Measurements from ENCODE around the gene PRDM16. TPM values are rescaled to one million over a fixed set of nuclear protein-coding genes. Genes with fewer than 3 reads are reported as not detected.

Gene PRDM16
- total RNA-seq, 1 donor from 2014 or later: 0.43 TPM

DNA sequence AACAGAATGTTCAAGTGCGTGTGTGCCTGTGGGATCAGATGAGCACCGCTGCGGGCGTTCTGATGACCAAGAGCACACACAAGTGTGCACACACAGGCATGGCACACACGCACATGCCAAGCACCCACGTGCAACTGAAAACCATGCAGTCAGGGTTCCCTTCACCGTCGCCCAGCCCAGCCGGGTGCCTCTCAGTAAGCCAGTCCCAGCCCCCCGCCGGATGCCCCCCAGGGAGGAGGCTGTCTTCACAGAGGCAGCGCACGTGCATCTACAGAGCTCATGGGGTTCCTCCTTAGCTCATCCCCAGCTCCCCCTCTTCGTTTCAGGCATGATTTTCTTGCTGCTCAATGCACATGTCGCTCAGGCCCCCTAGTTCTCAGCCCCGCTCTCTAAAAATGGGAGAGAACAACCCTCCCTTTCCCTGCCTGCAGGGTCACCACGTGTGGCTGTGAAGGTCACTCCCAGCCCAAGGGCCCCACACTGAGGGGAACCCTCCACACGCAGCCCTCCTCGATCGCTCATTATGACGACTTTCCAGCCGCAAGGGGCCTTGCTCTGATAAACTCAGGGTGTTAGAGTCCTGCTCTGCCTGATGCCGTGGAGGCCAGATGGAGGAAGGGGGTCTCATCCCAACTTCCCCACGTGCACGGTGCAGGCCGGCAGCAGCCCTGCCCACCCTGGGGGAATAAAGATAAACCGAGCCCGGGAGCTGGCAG lies 355.1 kb downstream of the PRDM16 start:
- no peak overlapping the region for H3K4me3 ChIP-seq (ENCODE audit: insufficient read depth, low read depth, low read length)
- TF ChIP-seq, protein P1, sequence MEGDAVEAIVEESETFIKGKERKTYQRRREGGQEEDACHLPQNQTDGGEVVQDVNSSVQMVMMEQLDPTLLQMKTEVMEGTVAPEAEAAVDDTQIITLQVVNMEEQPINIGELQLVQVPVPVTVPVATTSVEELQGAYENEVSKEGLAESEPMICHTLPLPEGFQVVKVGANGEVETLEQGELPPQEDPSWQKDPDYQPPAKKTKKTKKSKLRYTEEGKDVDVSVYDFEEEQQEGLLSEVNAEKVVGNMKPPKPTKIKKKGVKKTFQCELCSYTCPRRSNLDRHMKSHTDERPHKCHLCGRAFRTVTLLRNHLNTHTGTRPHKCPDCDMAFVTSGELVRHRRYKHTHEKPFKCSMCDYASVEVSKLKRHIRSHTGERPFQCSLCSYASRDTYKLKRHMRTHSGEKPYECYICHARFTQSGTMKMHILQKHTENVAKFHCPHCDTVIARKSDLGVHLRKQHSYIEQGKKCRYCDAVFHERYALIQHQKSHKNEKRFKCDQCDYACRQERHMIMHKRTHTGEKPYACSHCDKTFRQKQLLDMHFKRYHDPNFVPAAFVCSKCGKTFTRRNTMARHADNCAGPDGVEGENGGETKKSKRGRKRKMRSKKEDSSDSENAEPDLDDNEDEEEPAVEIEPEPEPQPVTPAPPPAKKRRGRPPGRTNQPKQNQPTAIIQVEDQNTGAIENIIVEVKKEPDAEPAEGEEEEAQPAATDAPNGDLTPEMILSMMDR (IDR thresholded peaks at IDR 0.05; ENCODE audit: insufficient read depth, low read depth, low read length): no peak
- TF ChIP-seq EZH2 (IDR thresholded peaks at IDR 0.05; ENCODE audit: insufficient read depth, low read length): no peak
- H3K27ac Mint-ChIP-seq (ENCODE audit: unreplicated experiment): no peak overlapping the region
- peaks cover 12% of the 10 kb centered on the region for H3K9me3 Mint-ChIP-seq (ENCODE audit: unreplicated experiment)
- no peaks in the 10 kb centered on the region for H3K9me3 ChIP-seq (ENCODE audit: insufficient read depth, low read depth, low read length)
- peaks cover 29% of the 10 kb centered on the region for H3K27me3 Mint-ChIP-seq (ENCODE audit: low read depth, unreplicated experiment)
- H3K27me3 ChIP-seq (ENCODE audit: insufficient read depth, low read length): no peaks in the 10 kb centered on the region
- no peak overlapping the region for H3K27ac ChIP-seq (ENCODE audit: low read depth, low read length)
- no peaks in the 10 kb centered on the region for H3K79me2 ChIP-seq (ENCODE audit: insufficient read depth, low read length)
- no peaks in the 10 kb centered on the region for H3K4me1 Mint-ChIP-seq (ENCODE audit: low read depth, unreplicated experiment)
- DNase-seq (ENCODE audit: low read depth) (no peak), FAIRE-seq (no peak)
- peaks cover 3% of the 10 kb centered on the region for H3K36me3 Mint-ChIP-seq (ENCODE audit: low read depth, unreplicated experiment)
- H4K20me1 ChIP-seq (ENCODE audit: insufficient read depth, low read length): no peaks in the 10 kb centered on the region
- H2AFZ ChIP-seq (ENCODE audit: low read depth, low read length): no peak overlapping the region
- H3K4me2 ChIP-seq (ENCODE audit: low read length): no peak overlapping the region
- H3K36me3 ChIP-seq (ENCODE audit: insufficient read depth, low read length): no peaks in the 10 kb centered on the region
- no peak overlapping the region for H3K4me3 Mint-ChIP-seq (ENCODE audit: unreplicated experiment)
- H3K4me1 ChIP-seq (ENCODE audit: insufficient read depth, low read length): no peaks in the 10 kb centered on the region
- H3K9ac ChIP-seq (ENCODE audit: low read length): no peak overlapping the region

DNA sequence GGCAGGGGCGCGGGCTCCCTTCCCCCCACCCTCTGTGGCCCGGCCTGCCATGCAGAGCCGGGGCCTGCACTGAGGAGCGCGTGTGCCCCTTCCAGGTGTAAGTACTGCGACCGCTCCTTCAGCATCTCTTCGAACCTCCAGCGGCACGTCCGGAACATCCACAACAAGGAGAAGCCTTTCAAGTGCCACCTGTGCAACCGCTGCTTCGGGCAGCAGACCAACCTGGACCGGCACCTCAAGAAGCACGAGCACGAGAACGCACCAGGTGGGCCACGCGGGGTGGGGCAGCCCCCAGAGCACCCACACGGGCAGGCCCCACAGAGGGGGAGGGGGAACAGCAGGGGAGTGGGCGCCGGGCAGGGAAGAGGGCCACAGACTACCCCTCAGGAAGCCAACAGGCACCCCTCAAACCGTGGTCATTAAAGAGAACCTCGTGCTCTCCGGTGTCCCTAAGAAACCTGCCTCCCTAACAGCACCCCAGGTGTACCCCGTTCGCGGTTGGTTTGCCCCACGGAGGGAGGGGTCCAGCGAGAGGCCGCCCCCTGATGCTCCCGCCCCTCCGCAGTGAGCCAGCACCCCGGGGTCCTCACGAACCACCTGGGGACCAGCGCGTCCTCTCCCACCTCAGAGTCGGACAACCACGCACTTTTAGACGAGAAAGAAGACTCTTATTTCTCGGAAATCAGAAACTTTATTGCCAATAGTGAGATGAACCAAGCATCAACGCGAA lies 356.6 kb downstream of the PRDM16 start:
- H3K9me3 Mint-ChIP-seq (ENCODE audit: unreplicated experiment): peaks cover 9% of the 10 kb centered on the region

More for the DNA sequence above, 356.6 kb downstream of the PRDM16 start:
- H4K20me1 ChIP-seq (ENCODE audit: insufficient read depth, low read length): no peaks in the 10 kb centered on the region
- TF ChIP-seq, protein P1 (IDR thresholded peaks at IDR 0.05; ENCODE audit: insufficient read depth, low read depth, low read length): no peak
- no peak for TF ChIP-seq EZH2 (IDR thresholded peaks at IDR 0.05; ENCODE audit: insufficient read depth, low read length)
- no peak overlapping the region for H3K4me3 Mint-ChIP-seq (ENCODE audit: unreplicated experiment)
- no peak overlapping the region for H3K4me2 ChIP-seq (ENCODE audit: low read length)
- H3K36me3 Mint-ChIP-seq (ENCODE audit: low read depth, unreplicated experiment): peaks cover 3% of the 10 kb centered on the region
- H3K27me3 Mint-ChIP-seq (ENCODE audit: low read depth, unreplicated experiment): peaks cover 22% of the 10 kb centered on the region
- no peaks in the 10 kb centered on the region for H3K27me3 ChIP-seq (ENCODE audit: insufficient read depth, low read length)
- no peaks in the 10 kb centered on the region for H3K36me3 ChIP-seq (ENCODE audit: insufficient read depth, low read length)
- no peaks in the 10 kb centered on the region for H3K79me2 ChIP-seq (ENCODE audit: insufficient read depth, low read length)
- no peaks in the 10 kb centered on the region for H3K4me1 Mint-ChIP-seq (ENCODE audit: low read depth, unreplicated experiment)
- H3K27ac ChIP-seq (ENCODE audit: low read depth, low read length): no peak overlapping the region
- no peaks in the 10 kb centered on the region for H3K9me3 ChIP-seq (ENCODE audit: insufficient read depth, low read depth, low read length)
- H2AFZ ChIP-seq (ENCODE audit: low read depth, low read length): no peak overlapping the region
- H3K27ac Mint-ChIP-seq (ENCODE audit: unreplicated experiment): no peak overlapping the region
- H3K9ac ChIP-seq (ENCODE audit: low read length): no peak overlapping the region
- no peaks in the 10 kb centered on the region for H3K4me1 ChIP-seq (ENCODE audit: insufficient read depth, low read length)
- FAIRE-seq (no peak), DNase-seq (ENCODE audit: low read depth) (no peak)
- no peak overlapping the region for H3K4me3 ChIP-seq (ENCODE audit: insufficient read depth, low read depth, low read length)

Data from astrocyte (in vitro differentiated cells and primary cell).